Neural cell (in vitro differentiated cells): Measurements from ENCODE around the gene VAMP8. TPM values are rescaled to one million over a fixed set of nuclear protein-coding genes. Genes with fewer than 3 reads are reported as not detected.

Experiments
- H2AFZ ChIP-seq: fragments of 200-600, 300-800 bp; sonication (generic), shearing (Covaris generic); 2 replicates; pipeline ENCODE4 v1.6.0; 2014; ENCODE audit warnings: low read depth, mild to moderate bottlenecking, antibody characterized with exemption, low read length, moderate library complexity
- H3F3A ChIP-seq: fragments of 200-600 bp; shearing (Covaris generic); 2 replicates; pipeline ENCODE4 v1.6.1; 2016; ENCODE audit warnings: mild to moderate bottlenecking, moderate library complexity, mixed read lengths, antibody characterized with exemption, low read length; ENCODE audit not compliant: insufficient read depth, poor library complexity, severe bottlenecking
- H3K27ac ChIP-seq: fragments of 200-600, 300-800 bp; sonication (generic), shearing (Covaris generic); 2 replicates; pipeline ENCODE4 v1.5.1; 2014; ENCODE audit warnings: mild to moderate bottlenecking, low read length, moderate library complexity
- H3K27me3 ChIP-seq: fragments of 300-800, 200-600 bp; sonication (generic), shearing (Covaris generic); 2 replicates; pipeline ENCODE4 v1.6.0; 2014; ENCODE audit warnings: mild to moderate bottlenecking, low read depth, low read length, moderate library complexity; ENCODE audit not compliant: insufficient read depth
- H3K36me3 ChIP-seq: fragments of 300-800, 200-600 bp; sonication (generic), shearing (Covaris generic); 2 replicates; pipeline ENCODE4 v1.5.1; 2014; ENCODE audit warnings: mild to moderate bottlenecking, antibody characterized with exemption, low read length, moderate library complexity; ENCODE audit not compliant: insufficient read depth
- H3K4me2 ChIP-seq: fragments of 300-800, 200-600 bp; sonication (generic), shearing (Covaris generic); 2 replicates; pipeline ENCODE4 v1.6.0; 2014; ENCODE audit warnings: mild to moderate bottlenecking, low read length
- H3K4me3 ChIP-seq: fragments of 300-800, 200-600 bp; sonication (generic), shearing (Covaris generic); 2 replicates; pipeline ENCODE4 v1.5.1; 2014; ENCODE audit warnings: mild to moderate bottlenecking, low read length, moderate library complexity
- H3K79me2 ChIP-seq: fragments of 200-600 bp; shearing (Covaris generic); replicated peaks from 2 replicates; pipeline ENCODE4 v1.6.0; 2014; ENCODE audit warnings: mild to moderate bottlenecking, low read length, moderate library complexity; ENCODE audit not compliant: insufficient read depth
- H3K9ac ChIP-seq: fragments of 300-800, 200-600 bp; sonication (generic), shearing (Covaris generic); 2 replicates; pipeline ENCODE4 v1.6.1; 2016; ENCODE audit warnings: mild to moderate bottlenecking, low read length, mixed read lengths
- H3K9me2 ChIP-seq: fragments of 200-600 bp; shearing (Covaris generic); 2 replicates; pipeline ENCODE4 v1.6.1; 2016; ENCODE audit warnings: mild to moderate bottlenecking, low read length, mixed read lengths; ENCODE audit not compliant: insufficient read depth
- H3K9me3 ChIP-seq: fragments of 200-600, 300-800 bp; sonication (generic), shearing (Covaris generic); 2 replicates; pipeline ENCODE4 v1.6.1; 2016; ENCODE audit warnings: mild to moderate bottlenecking, mixed run types, low read length, moderate library complexity, mixed read lengths
- H4K20me1 ChIP-seq: fragments of 200-600 bp; shearing (Covaris generic); 2 replicates; pipeline ENCODE4 v1.6.1; 2016; ENCODE audit warnings: mild to moderate bottlenecking, mixed run types; ENCODE audit not compliant: insufficient read depth
- EP300 ChIP-seq: fragments of 450-650 bp; conservative IDR thresholded peaks from 2 replicates; pipeline ENCODE4 v1.6.1; 2014; ENCODE audit warnings: antibody characterized with exemption, mild to moderate bottlenecking, moderate library complexity; ENCODE audit not compliant: poor library complexity, severe bottlenecking
- EZH2 ChIP-seq: fragments of 200-600, 300-800 bp; shearing (Covaris generic), sonication (generic); IDR thresholded peaks from 2 replicates; pipeline ENCODE4 v1.6.1; 2014; ENCODE audit warnings: antibody characterized with exemption, low read length, borderline replicate concordance, mild to moderate bottlenecking; ENCODE audit not compliant: insufficient read depth, poor library complexity, severe bottlenecking
- MXI1 ChIP-seq: fragments of 450-650 bp; conservative IDR thresholded peaks from 2 replicates; pipeline ENCODE4 v1.6.1; 2014; ENCODE audit warnings: antibody characterized with exemption, mild to moderate bottlenecking; ENCODE audit not compliant: poor library complexity, severe bottlenecking
- POLR2AphosphoS5 ChIP-seq: IDR thresholded peaks from 2 replicates; pipeline ENCODE4 v1.6.1; 2012
- RAD21 ChIP-seq: fragments of 450-650 bp; conservative IDR thresholded peaks from 2 replicates; pipeline ENCODE4 v1.6.1; 2014; ENCODE audit warnings: antibody characterized with exemption, mild to moderate bottlenecking, moderate library complexity
- SMC3 ChIP-seq: fragments of 450-650 bp; conservative IDR thresholded peaks from 2 replicates; pipeline ENCODE4 v1.6.1; 2014; ENCODE audit warnings: antibody characterized with exemption, mild to moderate bottlenecking, moderate library complexity; ENCODE audit not compliant: poor library complexity
- TAF1 ChIP-seq: IDR thresholded peaks from 2 replicates; pipeline ENCODE4 v1.6.1; 2012; ENCODE audit warnings: low read depth
- polyA plus RNA-seq: library from polyadenylated mRNA; depleted of rRNA; stranded (reverse); fragments of >200 nt; gene quantifications from 2 replicates; pipeline ENCODE4 v1.2.3, GENCODE V29; 2014
- TF ChIP-seq, protein P1 (sequence below): fragments of 450-650 bp; IDR thresholded peaks from 2 replicates; pipeline ENCODE4 v1.5.1; 2014; ENCODE audit warnings: antibody characterized with exemption, mild to moderate bottlenecking, moderate library complexity; ENCODE audit not compliant: poor library complexity, severe bottlenecking
- TF ChIP-seq, protein P2 (sequence below): IDR thresholded peaks from 2 replicates; pipeline ENCODE4 v1.6.1; 2012; ENCODE audit warnings: borderline replicate concordance

The VAMP8 gene
- polyA plus RNA-seq, 1 donor from 2014 or later = not detected

DNA sequence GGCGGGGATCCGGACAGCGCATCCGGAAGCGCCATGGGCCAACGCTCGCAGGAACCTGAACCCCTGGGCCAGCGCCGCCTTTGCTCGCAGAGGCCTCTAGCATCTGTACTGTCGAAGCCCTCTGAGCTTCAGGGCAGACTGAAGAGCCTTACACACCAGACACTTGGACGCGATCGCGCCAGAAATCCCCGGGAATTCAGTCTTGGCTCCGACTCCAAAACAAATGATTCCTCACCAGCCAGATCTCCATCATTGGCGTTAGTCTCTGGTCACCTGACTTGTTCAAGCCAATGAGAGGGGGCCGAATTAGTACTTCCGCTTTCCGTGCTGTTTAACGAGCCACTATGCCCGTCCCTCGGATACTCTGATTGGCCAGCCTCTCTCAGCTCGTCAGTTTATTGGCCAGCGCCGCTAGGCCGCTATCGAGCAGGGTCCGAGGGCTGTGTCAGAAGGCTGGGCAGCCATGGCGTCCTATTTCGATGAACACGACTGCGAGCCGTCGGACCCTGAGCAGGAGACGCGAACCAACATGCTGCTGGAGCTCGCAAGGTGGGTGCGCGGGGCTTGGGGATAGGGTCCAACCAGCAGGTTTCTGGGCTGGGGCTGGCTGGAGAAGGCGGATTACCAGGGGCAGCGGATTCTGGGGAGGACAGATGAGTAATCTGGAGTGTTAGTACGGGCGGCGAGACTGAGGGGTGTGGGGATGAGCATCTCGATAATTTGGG lies 18.1 kb downstream of the VAMP8 start, which contains the start of gene RNF181:
TSS of gene RNF181 (plus strand) at position 445 of the 725 bp plus-strand sequence. CDS start at position 464, 19 bp downstream.
- H2AFZ ChIP-seq = peak within 1 kb of the TSS; percentile 92
- peak within 1 kb of the TSS; percentile 85 for H3K4me3 ChIP-seq
- H3K79me2 ChIP-seq = peaks cover 11% of the 10 kb centered on the region
- no peaks in the 10 kb centered on the region for H3K9me3 ChIP-seq
- H3K36me3 ChIP-seq = no peaks in the 10 kb centered on the region
- H3F3A ChIP-seq = no peaks in the 10 kb centered on the region
- H3K9ac ChIP-seq = peak within 1 kb of the TSS; percentile 89
- peak within 1 kb of the TSS; percentile 83 for H3K4me2 ChIP-seq
- H3K9me2 ChIP-seq = no peaks in the 10 kb centered on the region
- H3K27me3 ChIP-seq = no peaks in the 10 kb centered on the region
- TF ChIP-seq MXI1 = peak; percentile 76
- peak; percentile 92 for TF ChIP-seq POLR2AphosphoS5
- TF ChIP-seq TAF1 = peak; percentile 59
- TF ChIP-seq, protein P1, sequence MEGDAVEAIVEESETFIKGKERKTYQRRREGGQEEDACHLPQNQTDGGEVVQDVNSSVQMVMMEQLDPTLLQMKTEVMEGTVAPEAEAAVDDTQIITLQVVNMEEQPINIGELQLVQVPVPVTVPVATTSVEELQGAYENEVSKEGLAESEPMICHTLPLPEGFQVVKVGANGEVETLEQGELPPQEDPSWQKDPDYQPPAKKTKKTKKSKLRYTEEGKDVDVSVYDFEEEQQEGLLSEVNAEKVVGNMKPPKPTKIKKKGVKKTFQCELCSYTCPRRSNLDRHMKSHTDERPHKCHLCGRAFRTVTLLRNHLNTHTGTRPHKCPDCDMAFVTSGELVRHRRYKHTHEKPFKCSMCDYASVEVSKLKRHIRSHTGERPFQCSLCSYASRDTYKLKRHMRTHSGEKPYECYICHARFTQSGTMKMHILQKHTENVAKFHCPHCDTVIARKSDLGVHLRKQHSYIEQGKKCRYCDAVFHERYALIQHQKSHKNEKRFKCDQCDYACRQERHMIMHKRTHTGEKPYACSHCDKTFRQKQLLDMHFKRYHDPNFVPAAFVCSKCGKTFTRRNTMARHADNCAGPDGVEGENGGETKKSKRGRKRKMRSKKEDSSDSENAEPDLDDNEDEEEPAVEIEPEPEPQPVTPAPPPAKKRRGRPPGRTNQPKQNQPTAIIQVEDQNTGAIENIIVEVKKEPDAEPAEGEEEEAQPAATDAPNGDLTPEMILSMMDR = no peak
- TF ChIP-seq EZH2 = no peak
- TF ChIP-seq, protein P2, sequence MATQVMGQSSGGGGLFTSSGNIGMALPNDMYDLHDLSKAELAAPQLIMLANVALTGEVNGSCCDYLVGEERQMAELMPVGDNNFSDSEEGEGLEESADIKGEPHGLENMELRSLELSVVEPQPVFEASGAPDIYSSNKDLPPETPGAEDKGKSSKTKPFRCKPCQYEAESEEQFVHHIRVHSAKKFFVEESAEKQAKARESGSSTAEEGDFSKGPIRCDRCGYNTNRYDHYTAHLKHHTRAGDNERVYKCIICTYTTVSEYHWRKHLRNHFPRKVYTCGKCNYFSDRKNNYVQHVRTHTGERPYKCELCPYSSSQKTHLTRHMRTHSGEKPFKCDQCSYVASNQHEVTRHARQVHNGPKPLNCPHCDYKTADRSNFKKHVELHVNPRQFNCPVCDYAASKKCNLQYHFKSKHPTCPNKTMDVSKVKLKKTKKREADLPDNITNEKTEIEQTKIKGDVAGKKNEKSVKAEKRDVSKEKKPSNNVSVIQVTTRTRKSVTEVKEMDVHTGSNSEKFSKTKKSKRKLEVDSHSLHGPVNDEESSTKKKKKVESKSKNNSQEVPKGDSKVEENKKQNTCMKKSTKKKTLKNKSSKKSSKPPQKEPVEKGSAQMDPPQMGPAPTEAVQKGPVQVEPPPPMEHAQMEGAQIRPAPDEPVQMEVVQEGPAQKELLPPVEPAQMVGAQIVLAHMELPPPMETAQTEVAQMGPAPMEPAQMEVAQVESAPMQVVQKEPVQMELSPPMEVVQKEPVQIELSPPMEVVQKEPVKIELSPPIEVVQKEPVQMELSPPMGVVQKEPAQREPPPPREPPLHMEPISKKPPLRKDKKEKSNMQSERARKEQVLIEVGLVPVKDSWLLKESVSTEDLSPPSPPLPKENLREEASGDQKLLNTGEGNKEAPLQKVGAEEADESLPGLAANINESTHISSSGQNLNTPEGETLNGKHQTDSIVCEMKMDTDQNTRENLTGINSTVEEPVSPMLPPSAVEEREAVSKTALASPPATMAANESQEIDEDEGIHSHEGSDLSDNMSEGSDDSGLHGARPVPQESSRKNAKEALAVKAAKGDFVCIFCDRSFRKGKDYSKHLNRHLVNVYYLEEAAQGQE = peak; percentile 88
- peak; percentile 17 for TF ChIP-seq EP300
- no peak for TF ChIP-seq RAD21
- TF ChIP-seq SMC3 = no peak
- no peaks in the 10 kb centered on the region for H4K20me1 ChIP-seq
- H3K27ac ChIP-seq = peak within 1 kb of the TSS; percentile 83

DNA sequence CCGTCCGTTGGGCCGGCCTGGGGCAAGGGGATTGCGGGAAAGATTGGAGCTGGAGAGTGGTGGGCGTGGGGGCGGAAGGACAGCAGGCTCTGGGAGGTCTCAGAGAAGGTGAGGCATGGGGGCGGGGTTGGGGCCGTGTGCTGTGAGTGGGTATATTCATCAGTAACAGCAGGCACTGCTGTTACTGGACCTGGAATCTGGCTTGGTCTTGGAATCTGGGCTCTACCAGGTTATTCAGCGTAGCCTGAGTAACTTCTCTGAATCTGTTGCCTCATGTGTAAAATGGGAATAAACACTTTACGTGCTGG lies 18.6 kb downstream of the VAMP8 start:
- TF ChIP-seq RAD21 = no peak
- TF ChIP-seq SMC3 = no peak
- TF ChIP-seq EP300 = no peak
- TF ChIP-seq MXI1 = peak; percentile 31
- no peak for TF ChIP-seq EZH2
- H4K20me1 ChIP-seq = no peaks in the 10 kb centered on the region
- H3K9ac ChIP-seq = peak overlapping the region; percentile 89
- H3K4me2 ChIP-seq = peak overlapping the region; percentile 47
- no peaks in the 10 kb centered on the region for H3K27me3 ChIP-seq
- H3F3A ChIP-seq = no peaks in the 10 kb centered on the region
- peak overlapping the region; percentile 83 for H3K27ac ChIP-seq
- peak overlapping the region; percentile 80 for H2AFZ ChIP-seq
- H3K79me2 ChIP-seq = peaks cover 11% of the 10 kb centered on the region
- no peaks in the 10 kb centered on the region for H3K9me2 ChIP-seq
- H3K9me3 ChIP-seq = no peaks in the 10 kb centered on the region
- peak overlapping the region; percentile 85 for H3K4me3 ChIP-seq
- no peaks in the 10 kb centered on the region for H3K36me3 ChIP-seq
